Nephron (organoid): ENCODE results near the gene ILF3.
"Not testable (repeated sequence)": the region's sequence is repeated elsewhere in the genome, so short reads cannot be mapped to it uniquely, and the experiment has no call there.

ENCODE experiments used
- H3K27ac Mint-ChIP-seq, 3 experiments: 2 replicates each; pipeline ENCODE4 v1.8.0; 2020; ENCODE audit warnings: mixed read lengths in 3 of 3, mild to moderate bottlenecking in 2 of 3, moderate library complexity in 1 of 3
- H3K27me3 Mint-ChIP-seq: 2 replicates; pipeline ENCODE4 v1.8.0; 2021; ENCODE audit warnings: low read depth, mild to moderate bottlenecking, moderate library complexity, mixed read lengths
- H3K36me3 Mint-ChIP-seq: 2 replicates; pipeline ENCODE4 v1.8.0; 2020; ENCODE audit warnings: low read depth, mixed read lengths
- H3K4me1 Mint-ChIP-seq: 2 replicates; pipeline ENCODE4 v1.8.0; 2020; ENCODE audit warnings: mixed read lengths
- H3K4me3 Mint-ChIP-seq, 3 experiments: 2 replicates each; pipeline ENCODE4 v1.8.0; 2020; ENCODE audit warnings: mild to moderate bottlenecking in 3 of 3, mixed read lengths in 3 of 3, moderate library complexity in 2 of 3
- H3K9me3 Mint-ChIP-seq: 2 replicates; pipeline ENCODE4 v1.8.0; 2020; ENCODE audit warnings: mixed read lengths
- TF ChIP-seq, protein P1 (sequence below), 3 experiments: fragments of 200-600 bp; sonication (generic); IDR thresholded peaks; one replicate each; pipeline ENCODE4 v1.5.0; 2021; ENCODE audit warnings: antibody characterized with exemption in 3 of 3; ENCODE audit not compliant: unreplicated experiment in 3 of 3

The ILF3 gene

GRCh38 chr19:10670182-10670581 lies 16.0 kb downstream of the ILF3 start:
- no peaks in the 10 kb centered on the region for H3K27me3 Mint-ChIP-seq
- H3K9me3 Mint-ChIP-seq = no peaks in the 10 kb centered on the region
- H3K4me1 Mint-ChIP-seq = peaks cover 26% of the 10 kb centered on the region

DNA sequence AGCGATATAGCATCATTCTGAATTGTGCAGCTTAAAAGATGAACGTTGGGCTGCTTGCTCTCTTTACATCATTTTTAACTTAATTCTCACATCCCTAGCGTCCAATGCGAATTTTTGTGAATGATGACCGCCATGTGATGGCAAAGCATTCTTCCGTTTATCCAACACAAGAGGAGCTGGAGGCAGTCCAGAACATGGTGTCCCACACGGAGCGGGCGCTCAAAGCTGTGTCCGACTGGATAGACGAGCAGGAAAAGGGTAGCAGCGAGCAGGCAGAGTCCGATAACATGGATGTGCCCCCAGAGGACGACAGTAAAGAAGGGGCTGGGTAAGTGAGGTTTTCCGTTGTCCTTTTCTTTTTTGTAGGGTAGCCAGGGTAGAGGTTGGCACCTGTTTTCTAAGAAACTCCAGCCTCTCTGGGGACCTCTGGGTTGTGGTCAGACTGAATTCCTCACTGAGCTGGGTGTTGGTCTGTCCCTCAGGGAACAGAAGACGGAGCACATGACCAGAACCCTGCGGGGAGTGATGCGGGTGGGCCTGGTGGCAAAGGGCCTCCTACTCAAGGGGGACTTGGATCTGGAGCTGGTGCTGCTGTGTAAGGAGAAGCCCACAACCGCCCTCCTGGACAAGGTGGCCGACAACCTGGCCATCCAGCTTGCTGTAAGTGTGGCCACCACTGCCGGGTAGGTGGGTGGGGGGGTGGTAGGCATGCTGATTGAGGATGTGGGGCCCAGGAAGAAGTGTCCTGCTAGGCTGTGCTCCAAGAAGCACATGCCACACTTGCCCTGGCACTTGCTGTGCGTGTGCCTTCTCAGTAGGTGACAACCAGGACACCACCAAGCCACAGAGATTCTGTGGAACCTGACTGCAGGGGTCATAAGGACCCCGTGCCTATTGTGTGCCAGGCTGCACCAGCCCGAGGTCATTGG lies 17.0 kb downstream of the ILF3 start:
- H3K9me3 Mint-ChIP-seq = no peaks in the 10 kb centered on the region
- peak overlapping the region in 1 of 3 experiments; percentile 16 for H3K27ac Mint-ChIP-seq
- H3K36me3 Mint-ChIP-seq = peaks cover 75% of the 10 kb centered on the region
- TF ChIP-seq, protein P1, sequence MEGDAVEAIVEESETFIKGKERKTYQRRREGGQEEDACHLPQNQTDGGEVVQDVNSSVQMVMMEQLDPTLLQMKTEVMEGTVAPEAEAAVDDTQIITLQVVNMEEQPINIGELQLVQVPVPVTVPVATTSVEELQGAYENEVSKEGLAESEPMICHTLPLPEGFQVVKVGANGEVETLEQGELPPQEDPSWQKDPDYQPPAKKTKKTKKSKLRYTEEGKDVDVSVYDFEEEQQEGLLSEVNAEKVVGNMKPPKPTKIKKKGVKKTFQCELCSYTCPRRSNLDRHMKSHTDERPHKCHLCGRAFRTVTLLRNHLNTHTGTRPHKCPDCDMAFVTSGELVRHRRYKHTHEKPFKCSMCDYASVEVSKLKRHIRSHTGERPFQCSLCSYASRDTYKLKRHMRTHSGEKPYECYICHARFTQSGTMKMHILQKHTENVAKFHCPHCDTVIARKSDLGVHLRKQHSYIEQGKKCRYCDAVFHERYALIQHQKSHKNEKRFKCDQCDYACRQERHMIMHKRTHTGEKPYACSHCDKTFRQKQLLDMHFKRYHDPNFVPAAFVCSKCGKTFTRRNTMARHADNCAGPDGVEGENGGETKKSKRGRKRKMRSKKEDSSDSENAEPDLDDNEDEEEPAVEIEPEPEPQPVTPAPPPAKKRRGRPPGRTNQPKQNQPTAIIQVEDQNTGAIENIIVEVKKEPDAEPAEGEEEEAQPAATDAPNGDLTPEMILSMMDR (IDR thresholded peaks at IDR 0.05; ENCODE audit: unreplicated experiment in 3 of 3) = no peak
- H3K4me3 Mint-ChIP-seq = no peak overlapping the region
- H3K4me1 Mint-ChIP-seq = peaks cover 26% of the 10 kb centered on the region
- no peaks in the 10 kb centered on the region for H3K27me3 Mint-ChIP-seq

More at GRCh38 chr19:10670182-10670581, 16.0 kb downstream of the ILF3 start:
- TF ChIP-seq, protein P1 (IDR thresholded peaks at IDR 0.05; ENCODE audit: unreplicated experiment in 3 of 3) = no peak
- H3K36me3 Mint-ChIP-seq = peaks cover 66% of the 10 kb centered on the region
- no peak overlapping the region for H3K27ac Mint-ChIP-seq
- H3K4me3 Mint-ChIP-seq = no peak overlapping the region

GRCh38 chr19:10671922-10672321 lies 17.8 kb downstream of the ILF3 start:
- not testable (repeated sequence) for H3K27ac Mint-ChIP-seq, H3K9me3 Mint-ChIP-seq, H3K27me3 Mint-ChIP-seq, H3K4me3 Mint-ChIP-seq
- H3K4me1 Mint-ChIP-seq = peaks cover 26% of the 10 kb centered on the region
- peaks cover 71% of the 10 kb centered on the region for H3K36me3 Mint-ChIP-seq

DNA sequence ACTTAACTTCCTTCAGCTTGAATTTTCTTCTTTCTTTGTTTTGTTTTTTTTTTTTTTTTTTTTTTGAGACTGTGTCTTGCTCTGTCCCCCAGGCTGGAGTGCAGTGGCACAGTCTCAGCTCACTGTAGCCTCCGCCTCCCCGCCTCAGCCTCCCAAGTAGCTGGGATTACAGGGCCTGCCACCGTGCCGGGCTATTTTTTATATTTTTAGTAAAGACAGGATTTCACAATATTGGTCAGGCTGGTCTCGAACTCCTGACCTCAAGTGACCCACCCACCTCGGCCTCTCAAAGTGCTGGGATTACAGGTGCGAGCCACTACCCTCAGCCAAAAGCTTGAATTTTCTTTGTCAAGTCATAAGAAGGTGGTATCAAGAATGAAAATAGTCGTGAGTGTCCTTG lies 21.1 kb downstream of the ILF3 start:
- H3K9me3 Mint-ChIP-seq, H3K4me3 Mint-ChIP-seq, H3K27me3 Mint-ChIP-seq, H3K4me1 Mint-ChIP-seq, H3K27ac Mint-ChIP-seq: not testable (repeated sequence)
- peaks cover 76% of the 10 kb centered on the region for H3K36me3 Mint-ChIP-seq

- H3K27ac Mint-ChIP-seq = no peak overlapping the region
- no peak overlapping the region for H3K4me3 Mint-ChIP-seq
- H3K9me3 Mint-ChIP-seq = no peaks in the 10 kb centered on the region
These were observed 23.6 kb downstream of the ILF3 start for GRCh38 chr19:10677751-10678150.

GRCh38 chr19:10678813-10679212 lies 24.7 kb downstream of the ILF3 start:
- H3K27ac Mint-ChIP-seq = no peak overlapping the region
- H3K9me3 Mint-ChIP-seq = no peaks in the 10 kb centered on the region
- no peaks in the 10 kb centered on the region for H3K27me3 Mint-ChIP-seq
- TF ChIP-seq, protein P1 (IDR thresholded peaks at IDR 0.05; ENCODE audit: unreplicated experiment in 3 of 3) = no peak
- no peaks in the 10 kb centered on the region for H3K4me1 Mint-ChIP-seq
- H3K4me3 Mint-ChIP-seq = no peak overlapping the region
- H3K36me3 Mint-ChIP-seq = peaks cover 72% of the 10 kb centered on the region

More at GRCh38 chr19:10677751-10678150, 23.6 kb downstream of the ILF3 start:
- Mint-ChIP-seq H3K4me1 (no peaks in the 10 kb centered on the region), H3K36me3 (peaks cover 75% of the 10 kb centered on the region), H3K27me3 (no peaks in the 10 kb centered on the region)
- TF ChIP-seq, protein P1 (IDR thresholded peaks at IDR 0.05; ENCODE audit: unreplicated experiment in 3 of 3) = no peak

- Mint-ChIP-seq H3K36me3 (peaks cover 73% of the 10 kb centered on the region), H3K4me3 (no peak overlapping the region), H3K9me3 (no peaks in the 10 kb centered on the region), H3K27ac (no peak overlapping the region), H3K27me3 (no peaks in the 10 kb centered on the region), H3K4me1 (no peaks in the 10 kb centered on the region)
- TF ChIP-seq, protein P1 (IDR thresholded peaks at IDR 0.05; ENCODE audit: unreplicated experiment in 3 of 3) = no peak
These were observed 25.6 kb downstream of the ILF3 start for GRCh38 chr19:10679743-10680142.
